OCI-LY1 (cell line): ENCODE data around the gene RREB1.

ENCODE experiments used
- H2AFZ ChIP-seq: fragments of 200-600 bp; sonication (generic), shearing (Covaris generic); 2 replicates; pipeline ENCODE4 v1.6.0; 2014; ENCODE audit warnings: antibody characterized with exemption, mild to moderate bottlenecking, low read length
- H3F3A ChIP-seq: fragments of 200-600 bp; sonication (generic), shearing (Covaris generic); 2 replicates; pipeline ENCODE4 v1.6.0; 2014; ENCODE audit warnings: mild to moderate bottlenecking, antibody characterized with exemption, low read length, moderate library complexity; ENCODE audit not compliant: insufficient read depth
- H3K27ac ChIP-seq: fragments of 200-600 bp; sonication (generic); 2 replicates; pipeline ENCODE4 v1.5.1; 2014; ENCODE audit warnings: low read length, mixed run types, mild to moderate bottlenecking, low read depth; ENCODE audit not compliant: poor library complexity, severe bottlenecking
- H3K27me3 ChIP-seq: fragments of 200-600 bp; sonication (generic); 2 replicates; pipeline ENCODE4 v1.6.0; 2014; ENCODE audit warnings: antibody characterized with exemption, mild to moderate bottlenecking, low read length, moderate library complexity; ENCODE audit not compliant: insufficient read depth
- H3K36me3 ChIP-seq: fragments of 200-600 bp; sonication (generic); 2 replicates; pipeline ENCODE4 v1.6.1; 2014; ENCODE audit warnings: mild to moderate bottlenecking, antibody characterized with exemption, low read length, moderate library complexity, mixed read lengths; ENCODE audit not compliant: insufficient read depth
- H3K4me1 ChIP-seq: fragments of 200-600 bp; sonication (generic); 2 replicates; pipeline ENCODE4 v1.5.1; 2014; ENCODE audit warnings: mild to moderate bottlenecking, low read length, moderate library complexity; ENCODE audit not compliant: insufficient read depth, severe bottlenecking
- H3K4me2 ChIP-seq: fragments of 200-600 bp; sonication (generic), shearing (Covaris generic); 2 replicates; pipeline ENCODE4 v1.6.1; 2014; ENCODE audit warnings: low read length
- H3K4me3 ChIP-seq: fragments of 200-600 bp; sonication (generic); 2 replicates; pipeline ENCODE4 v1.5.1; 2014; ENCODE audit warnings: low read length, low read depth, mild to moderate bottlenecking, mixed read lengths; ENCODE audit not compliant: poor library complexity, severe bottlenecking
- H3K79me2 ChIP-seq: fragments of 200-600 bp; shearing (Covaris generic); 2 replicates; pipeline ENCODE4 v1.6.1; 2016; ENCODE audit warnings: mixed run types, low read length, mixed read lengths; ENCODE audit not compliant: insufficient read depth
- H3K9ac ChIP-seq: fragments of 200-600 bp; sonication (generic), shearing (Covaris generic); 2 replicates; pipeline ENCODE4 v1.6.1; 2014; ENCODE audit warnings: mild to moderate bottlenecking, low read length, mixed read lengths
- H3K9me2 ChIP-seq: fragments of 200-600 bp; sonication (generic), shearing (Covaris generic); 2 replicates; pipeline ENCODE4 v1.6.1; 2014; ENCODE audit warnings: low read depth, mild to moderate bottlenecking, low read length, mixed read lengths
- H3K9me3 ChIP-seq: fragments of 200-600 bp; shearing (Covaris generic); 2 replicates; pipeline ENCODE4 v1.6.1; 2014; ENCODE audit warnings: low read length, mixed read lengths
- H4K20me1 ChIP-seq: fragments of 200-600 bp; sonication (generic), shearing (Covaris generic); 2 replicates; pipeline ENCODE4 v1.6.0; 2016; ENCODE audit warnings: mild to moderate bottlenecking, low read length; ENCODE audit not compliant: insufficient read depth
- EZH2 ChIP-seq: fragments of 200-600 bp; sonication (generic), shearing (Covaris generic); IDR thresholded peaks from 2 replicates; pipeline ENCODE4 v1.8.0; 2017; ENCODE audit warnings: borderline replicate concordance, mixed run types, mild to moderate bottlenecking, antibody characterized with exemption, low read length, moderate library complexity, mixed read lengths
- TF ChIP-seq, protein P1 (sequence below): fragments of 200-600 bp; sonication (generic), shearing (Covaris generic); IDR thresholded peaks from 2 replicates; pipeline ENCODE4 v1.5.1; 2017; ENCODE audit warnings: mild to moderate bottlenecking, antibody characterized with exemption, low read length, moderate library complexity, mixed read lengths

Gene RREB1

GRCh38 chr6:7115543-7116231, 7.9 kb downstream of the RREB1 start:
- Histone ChIP-seq H3K27ac (no peak overlapping the region), H3K9ac (no peak overlapping the region), H2AFZ (no peak overlapping the region), H3F3A (no peaks in the 10 kb centered on the region), H3K79me2 (peaks cover 32% of the 10 kb centered on the region), H3K4me2 (peak overlapping the region; percentile 24; the same call in 1 of the 2 replicates), H4K20me1 (no peaks in the 10 kb centered on the region), H3K4me1 (peaks cover 62% of the 10 kb centered on the region), H3K9me3 (no peaks in the 10 kb centered on the region), H3K4me3 (no peak overlapping the region), H3K36me3 (no peaks in the 10 kb centered on the region), H3K27me3 (no peaks in the 10 kb centered on the region), H3K9me2 (no peaks in the 10 kb centered on the region)
- TF ChIP-seq, protein P1, sequence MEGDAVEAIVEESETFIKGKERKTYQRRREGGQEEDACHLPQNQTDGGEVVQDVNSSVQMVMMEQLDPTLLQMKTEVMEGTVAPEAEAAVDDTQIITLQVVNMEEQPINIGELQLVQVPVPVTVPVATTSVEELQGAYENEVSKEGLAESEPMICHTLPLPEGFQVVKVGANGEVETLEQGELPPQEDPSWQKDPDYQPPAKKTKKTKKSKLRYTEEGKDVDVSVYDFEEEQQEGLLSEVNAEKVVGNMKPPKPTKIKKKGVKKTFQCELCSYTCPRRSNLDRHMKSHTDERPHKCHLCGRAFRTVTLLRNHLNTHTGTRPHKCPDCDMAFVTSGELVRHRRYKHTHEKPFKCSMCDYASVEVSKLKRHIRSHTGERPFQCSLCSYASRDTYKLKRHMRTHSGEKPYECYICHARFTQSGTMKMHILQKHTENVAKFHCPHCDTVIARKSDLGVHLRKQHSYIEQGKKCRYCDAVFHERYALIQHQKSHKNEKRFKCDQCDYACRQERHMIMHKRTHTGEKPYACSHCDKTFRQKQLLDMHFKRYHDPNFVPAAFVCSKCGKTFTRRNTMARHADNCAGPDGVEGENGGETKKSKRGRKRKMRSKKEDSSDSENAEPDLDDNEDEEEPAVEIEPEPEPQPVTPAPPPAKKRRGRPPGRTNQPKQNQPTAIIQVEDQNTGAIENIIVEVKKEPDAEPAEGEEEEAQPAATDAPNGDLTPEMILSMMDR = no peak
- no peak for TF ChIP-seq EZH2

GRCh38 chr6:7119272-7119801, 11.6 kb downstream of the RREB1 start:
- Histone ChIP-seq H3K4me2 (no peak overlapping the region), H3K27ac (no peak overlapping the region), H3K36me3 (peaks cover 9% of the 10 kb centered on the region; the same call in 1 of the 2 replicates), H3K9me3 (no peaks in the 10 kb centered on the region), H3F3A (no peaks in the 10 kb centered on the region), H3K27me3 (no peaks in the 10 kb centered on the region), H3K4me1 (peaks cover 27% of the 10 kb centered on the region), H2AFZ (no peak overlapping the region), H3K79me2 (peaks cover 23% of the 10 kb centered on the region), H4K20me1 (no peaks in the 10 kb centered on the region), H3K4me3 (no peak overlapping the region), H3K9me2 (no peaks in the 10 kb centered on the region), H3K9ac (no peak overlapping the region)
- TF ChIP-seq EZH2 = no peak
- TF ChIP-seq, protein P1 = no peak

DNA sequence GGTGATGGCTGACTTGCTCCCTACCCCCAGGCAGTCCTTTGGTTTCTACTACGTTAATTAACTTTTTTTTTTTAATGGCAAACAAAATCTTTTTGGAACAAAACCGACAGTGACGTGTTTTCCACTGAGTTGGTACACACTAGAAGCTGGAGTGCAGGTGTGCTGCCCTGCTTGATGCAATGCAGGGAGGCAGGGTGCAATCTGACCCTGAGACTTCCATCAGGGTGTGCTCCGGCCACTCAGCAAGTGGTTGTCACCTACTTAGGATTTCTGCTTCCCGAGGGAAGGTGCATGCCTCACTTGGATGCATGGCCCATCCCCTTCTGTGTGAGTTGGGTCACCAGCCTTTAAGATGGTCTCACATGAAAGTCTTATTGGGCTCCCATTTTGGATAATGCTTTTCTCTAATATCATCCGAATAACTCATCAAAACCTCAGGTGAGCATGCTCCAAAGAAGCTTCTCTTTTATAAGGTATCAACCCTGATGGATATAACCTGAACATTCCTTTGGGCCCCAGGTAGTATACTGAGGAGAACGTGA, 14.0 kb downstream of the RREB1 start:
- no peaks in the 10 kb centered on the region for H3K27me3 ChIP-seq
- H3K36me3 ChIP-seq = peaks cover 13% of the 10 kb centered on the region
- no peaks in the 10 kb centered on the region for H4K20me1 ChIP-seq
- no peak overlapping the region for H3K27ac ChIP-seq
- no peak overlapping the region for H3K9ac ChIP-seq
- no peak overlapping the region for H2AFZ ChIP-seq
- no peaks in the 10 kb centered on the region for H3K9me2 ChIP-seq
- H3K79me2 ChIP-seq = peaks cover 20% of the 10 kb centered on the region
- H3K4me1 ChIP-seq = peaks cover 3% of the 10 kb centered on the region
- no peak for TF ChIP-seq EZH2
- TF ChIP-seq, protein P1 = no peak
- no peaks in the 10 kb centered on the region for H3K9me3 ChIP-seq
- H3K4me2 ChIP-seq = no peak overlapping the region
- H3F3A ChIP-seq = no peaks in the 10 kb centered on the region
- H3K4me3 ChIP-seq = no peak overlapping the region
